ENCODE results near the gene GSC2. TPM values are rescaled to one million over a fixed set of nuclear protein-coding genes. Genes with fewer than 3 reads are reported as not detected.
A peak's percentile ranks its signal among the peaks of the same experiment; 100 is the strongest.
"Not testable (repeated sequence)": the region's sequence is repeated elsewhere in the genome, so short reads cannot be mapped to it uniquely, and the experiment has no call there.

The GSC2 gene
- total and polyA plus RNA-seq, 2 donors = not detected

DNA sequence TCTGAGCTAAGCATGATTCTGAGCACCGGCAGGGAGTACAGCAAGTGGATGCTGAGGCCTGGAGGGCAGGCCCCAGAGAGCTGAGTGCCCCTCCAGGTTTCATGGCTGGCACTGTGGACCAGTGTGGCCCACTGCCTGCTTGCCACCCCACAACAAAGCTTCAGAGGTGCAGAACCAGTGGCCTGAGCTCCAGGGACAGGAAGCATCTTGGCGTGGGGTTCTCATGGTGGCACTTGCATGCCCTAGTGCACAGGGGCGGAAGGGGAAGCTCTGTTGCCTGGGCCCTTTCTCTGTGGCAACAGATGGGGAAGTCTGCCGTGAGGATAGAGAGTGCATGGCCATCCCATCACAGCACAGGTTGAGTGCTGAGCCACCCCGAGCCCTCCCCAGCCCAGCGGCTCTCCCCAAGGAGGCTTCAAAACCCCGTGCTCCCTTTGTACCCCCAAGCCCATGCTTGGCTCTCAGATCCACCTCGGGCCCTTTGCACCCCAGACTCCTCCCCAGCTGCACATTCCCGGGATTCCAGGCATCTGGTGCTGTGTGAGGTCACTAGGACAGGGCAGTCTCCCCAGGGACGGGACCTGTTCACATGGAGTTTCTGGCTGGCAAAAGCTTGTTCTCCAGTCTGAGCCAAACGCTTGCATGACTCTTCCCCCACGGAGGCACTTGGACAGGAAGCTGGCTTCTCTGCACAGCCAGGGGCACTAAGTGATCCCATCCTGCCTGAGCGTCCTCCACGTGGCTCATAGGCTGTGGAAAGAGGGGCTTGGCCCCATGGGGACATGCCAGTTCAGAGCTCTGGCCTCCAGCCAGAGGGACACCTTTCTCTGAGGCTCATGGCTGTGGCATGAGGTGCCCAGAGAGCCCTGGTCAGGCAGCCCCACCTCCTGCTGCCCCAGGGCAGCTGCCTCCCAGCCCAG is 24.3 kb upstream of the GSC2 start:
- Histone ChIP-seq H3K27ac (ENCODE audit: low read depth) (no peak overlapping the region), H3K4me3 (ENCODE audit: low read depth, low read length) (no peak overlapping the region), H3K4me1 (ENCODE audit: insufficient read depth) (peaks cover 1% of the 10 kb centered on the region), H3K36me3 (ENCODE audit: insufficient read depth) (no peaks in the 10 kb centered on the region)
- 48% methylated on average over 14 of the region's 14 CpGs for WGBS
- no peak for DNase-seq (ENCODE audit: extremely low spot score)

DNA sequence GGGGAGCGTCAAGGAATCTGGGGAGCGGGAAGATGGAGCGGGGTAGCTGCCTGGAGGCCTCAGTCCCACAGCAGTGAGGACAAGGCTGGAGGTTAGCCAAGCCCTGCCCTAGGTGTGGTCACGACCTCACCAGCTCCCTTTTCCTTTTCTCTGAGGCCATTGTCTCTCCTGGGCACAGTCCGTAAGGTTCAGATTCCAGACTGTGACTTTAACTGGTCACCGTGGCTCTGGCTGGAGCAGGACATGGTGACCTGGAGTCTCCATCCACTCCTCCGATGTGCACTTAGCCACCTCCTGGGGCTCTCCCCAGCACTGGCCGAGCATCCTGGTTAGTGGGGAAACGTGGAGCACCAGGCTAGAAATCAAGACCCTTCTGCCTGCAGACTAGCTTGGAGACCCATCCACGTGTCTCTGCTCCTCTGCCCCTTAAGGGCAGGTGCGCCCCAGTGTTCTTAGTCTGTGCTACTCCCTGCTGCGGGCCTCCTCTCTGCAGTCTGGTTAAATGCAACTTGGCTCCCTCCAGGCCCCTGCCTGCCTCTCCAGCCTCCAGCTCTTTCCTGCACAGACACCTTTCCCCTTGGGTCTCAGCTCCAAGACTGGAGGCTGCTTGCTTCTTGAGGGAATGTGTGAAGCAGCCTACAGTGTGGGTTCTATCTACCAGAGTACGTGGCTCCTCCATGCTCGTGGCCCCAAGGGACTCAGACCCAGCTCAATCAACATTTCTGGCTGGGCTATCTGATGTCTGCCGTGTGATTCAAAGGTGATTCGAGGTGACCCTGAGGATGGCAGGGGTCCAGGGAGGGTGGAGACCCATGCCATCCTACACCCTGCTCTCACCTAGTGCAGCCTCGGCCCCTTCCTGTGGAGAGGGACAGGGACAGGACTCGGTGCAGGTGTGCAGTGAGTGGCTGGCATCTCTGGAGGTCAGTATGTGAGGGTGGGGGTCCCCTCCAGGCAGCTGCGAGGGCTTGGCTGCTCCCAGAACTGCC is 23.2 kb upstream of the GSC2 start:
- peaks cover 1% of the 10 kb centered on the region for H3K4me1 ChIP-seq (ENCODE audit: insufficient read depth)
- WGBS = 75% methylated on average over 19 of the region's 19 CpGs
- H3K27ac ChIP-seq (ENCODE audit: low read depth) = no peak overlapping the region
- no peak overlapping the region for H3K4me3 ChIP-seq (ENCODE audit: low read depth, low read length)
- no peaks in the 10 kb centered on the region for H3K36me3 ChIP-seq (ENCODE audit: insufficient read depth)
- DNase-seq (ENCODE audit: extremely low spot score) = no peak

DNA sequence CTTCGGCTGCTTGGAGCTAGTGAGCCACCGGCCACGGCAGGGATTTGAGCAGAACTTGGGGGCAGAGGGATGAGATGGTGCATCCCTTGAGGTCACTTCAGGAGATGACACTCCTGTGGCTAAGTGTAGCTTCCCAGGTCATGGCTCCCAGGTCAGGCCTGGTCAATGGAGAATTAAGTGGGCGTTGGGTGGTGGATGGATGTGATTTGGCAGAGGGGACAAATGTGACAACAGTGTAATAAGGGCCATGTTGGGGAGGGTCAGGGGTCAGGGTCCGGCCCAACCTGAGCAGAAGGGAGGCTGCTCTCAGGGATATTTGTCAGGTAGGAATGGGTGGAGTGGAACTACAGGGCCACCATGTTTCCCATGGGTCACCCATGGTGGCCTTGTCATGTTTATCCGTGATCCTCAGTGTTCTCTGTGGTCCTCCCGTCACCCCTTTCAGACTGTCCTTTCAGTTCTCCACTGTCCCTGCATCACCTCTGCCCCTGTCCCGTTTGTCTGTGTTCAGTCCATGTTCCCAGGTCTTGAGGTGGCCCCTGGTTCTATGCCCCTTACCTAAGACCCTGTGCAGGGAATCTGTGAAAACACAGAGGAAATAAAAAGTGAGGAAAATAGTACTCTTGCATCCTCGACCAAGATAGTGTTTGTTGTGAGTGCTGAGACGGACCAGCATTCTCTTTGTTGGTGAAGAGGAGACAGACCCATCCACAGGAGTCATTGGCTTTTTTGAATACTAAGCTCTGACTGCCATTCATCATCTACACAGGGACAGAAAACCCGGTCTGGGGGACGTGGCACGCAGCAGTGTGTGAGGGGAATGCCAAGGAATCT is 22.3 kb upstream of the GSC2 start:
- peak overlapping the region; percentile 68 for H3K4me3 ChIP-seq (ENCODE audit: low read depth, low read length)
- WGBS = 42% methylated on average over 13 of the region's 13 CpGs
- H3K4me1 ChIP-seq (ENCODE audit: insufficient read depth) = peaks cover 1% of the 10 kb centered on the region
- H3K36me3 ChIP-seq (ENCODE audit: insufficient read depth) = no peaks in the 10 kb centered on the region
- no peak overlapping the region for H3K27ac ChIP-seq (ENCODE audit: low read depth)
- DNase-seq (ENCODE audit: extremely low spot score) = no peak

DNA sequence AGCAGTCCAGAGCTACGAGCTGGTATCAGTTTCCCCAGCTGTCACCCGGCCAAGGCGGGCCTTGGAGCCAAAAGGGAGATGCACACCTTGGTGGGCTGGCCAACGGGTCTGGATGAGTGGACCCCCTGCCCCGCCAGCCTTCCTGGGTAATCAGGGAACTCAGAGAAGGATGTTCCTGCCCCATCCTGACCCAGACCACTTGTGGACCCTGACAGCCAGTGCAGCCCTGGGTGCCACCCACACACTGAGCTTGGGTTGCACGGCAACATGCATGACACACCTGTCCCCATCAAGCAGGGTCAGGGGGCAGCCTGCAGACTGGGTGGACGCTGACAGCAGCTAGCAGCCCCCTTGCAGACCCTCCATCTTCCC is 19.8 kb upstream of the GSC2 start:
- no peaks in the 10 kb centered on the region for H3K36me3 ChIP-seq (ENCODE audit: insufficient read depth)
- DNase-seq (ENCODE audit: extremely low spot score) = no peak
- no peak overlapping the region for H3K4me3 ChIP-seq (ENCODE audit: low read depth, low read length)
- no peak overlapping the region for H3K27ac ChIP-seq (ENCODE audit: low read depth)
- peaks cover 1% of the 10 kb centered on the region for H3K4me1 ChIP-seq (ENCODE audit: insufficient read depth)
- WGBS = 39% methylated on average over 7 of the region's 7 CpGs

DNA sequence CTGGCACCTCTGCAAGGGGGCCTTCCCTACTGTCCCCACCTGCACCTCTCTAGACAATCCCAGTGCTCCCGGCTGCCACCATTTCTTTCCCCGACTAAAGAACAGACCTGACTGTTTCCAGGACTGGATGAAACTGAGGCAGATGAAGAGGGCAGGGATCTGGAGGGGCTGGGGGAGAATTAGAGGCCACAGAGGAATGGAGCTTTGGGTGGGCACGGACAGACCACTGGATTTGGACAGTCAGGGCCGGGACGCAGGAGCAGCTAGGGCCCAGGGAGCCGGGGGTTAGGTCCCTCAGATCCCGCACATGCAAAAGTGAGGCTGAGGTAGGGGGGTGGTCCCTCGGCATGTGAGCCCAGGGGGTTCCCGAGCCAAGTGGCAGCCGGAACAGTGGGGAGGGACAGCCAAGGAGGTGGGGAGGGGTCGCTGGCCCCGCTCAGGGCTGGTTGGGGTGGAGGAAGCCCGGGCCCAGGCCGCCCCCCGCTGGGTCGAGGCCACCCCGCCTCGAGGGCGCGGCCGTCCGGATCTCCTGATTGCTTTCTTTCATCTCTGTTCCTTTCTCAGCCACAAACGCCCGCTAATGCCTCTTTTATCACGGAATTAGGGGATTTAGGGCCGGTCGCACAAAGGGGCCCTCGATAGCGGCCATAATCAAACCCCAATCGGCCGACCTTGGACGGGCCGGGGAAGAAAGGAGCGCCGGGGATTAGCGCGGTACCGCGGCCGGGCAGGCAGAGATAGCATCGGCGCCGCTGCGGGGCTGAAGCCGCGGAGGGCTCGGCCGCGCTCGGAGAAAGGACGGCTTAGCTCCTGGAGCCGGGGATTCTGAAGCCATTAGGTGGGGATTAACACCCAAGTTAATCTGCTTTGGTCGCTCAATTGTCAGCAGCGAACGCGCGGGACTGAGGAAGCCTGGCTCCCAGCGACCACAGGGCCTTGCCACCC is 19.2 kb upstream of the GSC2 start:
- H3K4me1 ChIP-seq (ENCODE audit: insufficient read depth) = peaks cover 1% of the 10 kb centered on the region
- no peak overlapping the region for H3K27ac ChIP-seq (ENCODE audit: low read depth)
- 4% methylated on average over 58 of the region's 58 CpGs for WGBS
- H3K4me3 ChIP-seq (ENCODE audit: low read depth, low read length) = no peak overlapping the region
- H3K36me3 ChIP-seq (ENCODE audit: insufficient read depth) = no peaks in the 10 kb centered on the region
- no peak for DNase-seq (ENCODE audit: extremely low spot score)

DNA sequence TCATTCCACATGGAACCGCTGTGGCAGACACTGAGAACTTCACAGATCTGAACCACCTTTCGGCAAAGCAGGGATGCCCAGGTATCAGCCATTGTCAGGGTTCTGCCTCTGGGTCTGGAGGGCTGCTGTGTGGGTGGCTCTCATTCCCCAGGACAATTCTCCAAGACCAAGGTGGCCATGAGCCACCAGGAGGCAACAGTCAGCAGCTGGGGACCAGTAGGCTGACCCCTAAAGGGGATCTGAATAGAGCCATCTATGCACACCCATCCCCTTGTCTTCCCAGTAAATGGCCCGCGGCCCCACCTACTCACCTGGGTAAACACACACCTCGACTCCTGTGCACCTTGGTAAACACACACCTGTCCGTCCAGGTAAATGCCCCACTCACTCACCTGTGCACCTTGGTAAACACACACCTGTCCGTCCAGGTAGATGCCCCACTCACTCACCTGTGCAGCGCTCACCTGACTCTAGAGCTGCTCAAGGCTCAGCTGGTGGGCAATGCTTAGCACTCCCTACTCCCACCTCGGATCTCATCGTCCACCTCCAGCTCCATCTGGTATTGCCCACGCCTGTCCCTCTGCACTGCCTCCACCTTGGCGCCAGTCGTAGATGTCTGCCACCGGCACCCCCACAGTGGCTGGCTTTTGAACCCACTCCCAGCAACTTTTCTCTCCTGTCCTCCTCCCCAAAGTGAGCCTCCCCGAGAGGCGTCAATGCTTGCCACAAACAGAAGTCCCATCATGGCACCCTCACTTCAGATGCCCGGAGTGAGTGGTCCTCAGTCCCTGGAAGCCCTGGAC is 18.2 kb upstream of the GSC2 start:
- Histone ChIP-seq H3K4me1 (ENCODE audit: insufficient read depth) (peaks cover 1% of the 10 kb centered on the region), H3K36me3 (ENCODE audit: insufficient read depth) (no peaks in the 10 kb centered on the region), H3K4me3 (ENCODE audit: low read depth, low read length) (no peak overlapping the region), H3K27ac (ENCODE audit: low read depth) (no peak overlapping the region)
- WGBS = 71% methylated on average over 17 of the region's 17 CpGs
- no peak for DNase-seq (ENCODE audit: extremely low spot score)

DNA sequence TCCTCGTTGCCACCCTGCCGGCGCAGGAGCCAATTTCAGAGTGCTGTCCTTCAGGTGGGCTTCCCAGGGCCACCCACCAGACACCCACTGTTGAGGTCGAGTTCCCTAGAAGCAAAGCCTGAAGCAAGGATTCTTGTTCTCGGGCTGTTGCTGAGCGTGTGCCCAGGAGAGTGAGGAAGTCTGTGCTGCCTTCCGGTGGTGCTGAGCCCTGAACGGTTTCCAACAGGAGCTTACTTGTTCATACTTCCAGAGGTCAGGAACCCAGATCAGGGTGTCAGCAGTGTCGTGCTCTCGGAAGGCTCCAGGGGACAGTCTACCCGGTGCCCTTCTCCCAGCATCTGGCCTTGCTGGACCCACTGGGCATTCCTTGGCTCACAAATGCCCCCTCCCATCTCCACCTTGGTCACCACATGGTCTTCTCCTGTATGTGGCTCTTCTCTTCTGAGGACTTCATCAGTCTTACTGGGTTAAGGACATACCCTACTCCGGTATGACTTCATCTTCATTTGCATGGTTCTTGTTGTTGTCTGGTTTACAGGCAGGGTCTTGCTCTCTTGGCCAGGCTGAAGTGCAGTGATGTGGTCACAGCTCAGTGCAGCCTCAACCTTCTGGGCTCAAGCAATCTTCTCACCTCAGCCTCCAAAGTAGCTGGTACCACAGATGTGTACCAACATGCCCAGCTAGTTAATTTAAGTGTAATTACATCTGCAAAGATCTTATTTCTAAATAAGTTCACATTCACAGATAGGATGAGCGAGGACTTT is 17.2 kb upstream of the GSC2 start:
- WGBS = 75% methylated on average over 13 of the region's 13 CpGs
- peaks cover 1% of the 10 kb centered on the region for H3K4me1 ChIP-seq (ENCODE audit: insufficient read depth)

DNA sequence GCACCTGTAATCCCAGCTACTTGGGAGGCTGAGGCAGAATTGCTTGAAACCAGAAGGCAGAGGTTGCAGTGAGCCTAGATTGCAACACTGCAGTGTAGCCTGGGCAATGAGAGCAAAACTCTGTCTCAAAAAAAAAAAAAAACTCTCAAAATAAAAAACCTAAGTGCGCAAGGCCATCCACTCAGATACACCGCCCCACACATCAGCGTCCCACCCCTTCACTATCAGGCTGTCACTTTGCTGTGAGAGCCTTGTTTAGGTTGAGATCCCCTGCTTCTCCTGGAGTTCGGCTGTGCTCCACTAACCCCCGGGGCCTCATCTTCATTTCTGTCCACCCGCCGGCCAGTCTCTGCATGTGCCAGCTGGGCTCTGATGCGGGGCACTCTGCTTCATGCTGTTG is 16.3 kb upstream of the GSC2 start:
- Histone ChIP-seq H3K36me3 (ENCODE audit: insufficient read depth) (no peaks in the 10 kb centered on the region), H3K4me1 (ENCODE audit: insufficient read depth) (peaks cover 1% of the 10 kb centered on the region), H3K4me3 (ENCODE audit: low read depth, low read length) (no peak overlapping the region), H3K27ac (ENCODE audit: low read depth) (no peak overlapping the region)
- no peak for DNase-seq (ENCODE audit: extremely low spot score)
- WGBS = 75% methylated on average over 8 of the region's 8 CpGs

More for the DNA sequence above, 17.2 kb upstream of the GSC2 start:
- no peaks in the 10 kb centered on the region for H3K36me3 ChIP-seq (ENCODE audit: insufficient read depth)
- no peak for DNase-seq (ENCODE audit: extremely low spot score)
- no peak overlapping the region for H3K27ac ChIP-seq (ENCODE audit: low read depth)
- H3K4me3 ChIP-seq (ENCODE audit: low read depth, low read length) = no peak overlapping the region

DNA sequence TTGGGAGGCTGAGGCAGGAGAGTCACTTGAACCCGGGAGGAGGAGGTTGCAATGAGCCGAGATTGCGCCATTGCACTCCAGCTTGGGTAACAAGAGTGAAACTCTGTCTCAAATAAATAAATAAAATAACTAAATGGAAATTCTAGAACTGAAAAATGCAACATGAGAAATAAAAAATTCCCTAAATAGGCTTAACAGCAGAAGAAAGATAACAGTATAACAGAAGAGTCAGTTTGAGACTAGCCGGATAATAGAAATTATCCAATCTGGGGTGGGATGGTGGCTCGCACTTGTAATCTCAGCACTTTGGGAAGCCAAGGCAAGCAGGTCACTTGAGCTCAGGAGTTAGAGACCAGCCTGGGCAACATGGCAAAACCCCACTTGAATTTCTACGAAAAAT is 14.3 kb upstream of the GSC2 start:
- H3K4me3 ChIP-seq (ENCODE audit: low read depth, low read length) = no peak overlapping the region
- no peak overlapping the region for H3K27ac ChIP-seq (ENCODE audit: low read depth)
- 95% methylated on average over 6 of the region's 6 CpGs for WGBS
- no peaks in the 10 kb centered on the region for H3K4me1 ChIP-seq (ENCODE audit: insufficient read depth)
- no peak for DNase-seq (ENCODE audit: extremely low spot score)
- H3K36me3 ChIP-seq (ENCODE audit: insufficient read depth) = no peaks in the 10 kb centered on the region

DNA sequence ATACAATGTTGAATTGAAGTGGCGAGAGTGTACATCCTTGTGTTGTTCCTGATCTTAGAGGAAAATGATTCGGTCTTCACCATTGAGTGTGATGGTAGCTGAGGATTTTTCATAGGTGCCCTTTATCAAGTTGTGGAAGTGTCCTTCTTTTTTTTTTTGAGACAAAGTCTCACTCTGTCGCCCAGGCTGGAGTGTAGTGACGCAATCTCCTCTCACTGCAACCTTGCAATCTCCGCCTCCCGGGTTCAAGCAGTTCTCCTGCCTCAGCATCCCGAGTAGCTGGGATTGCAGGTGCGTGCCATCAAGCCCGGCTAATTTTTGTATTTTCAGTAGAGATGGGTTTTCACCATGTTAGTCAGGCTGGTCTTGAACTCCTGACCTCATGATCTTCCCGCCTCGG is 8.6 kb upstream of the GSC2 start:
- DNase-seq (ENCODE audit: extremely low spot score); H3K4me1 ChIP-seq (ENCODE audit: insufficient read depth); H3K4me3 ChIP-seq (ENCODE audit: low read depth, low read length); H3K36me3 ChIP-seq (ENCODE audit: insufficient read depth); H3K27ac ChIP-seq (ENCODE audit: low read depth): not testable (repeated sequence)
- WGBS = 90% methylated on average over 11 of the region's 11 CpGs

DNA sequence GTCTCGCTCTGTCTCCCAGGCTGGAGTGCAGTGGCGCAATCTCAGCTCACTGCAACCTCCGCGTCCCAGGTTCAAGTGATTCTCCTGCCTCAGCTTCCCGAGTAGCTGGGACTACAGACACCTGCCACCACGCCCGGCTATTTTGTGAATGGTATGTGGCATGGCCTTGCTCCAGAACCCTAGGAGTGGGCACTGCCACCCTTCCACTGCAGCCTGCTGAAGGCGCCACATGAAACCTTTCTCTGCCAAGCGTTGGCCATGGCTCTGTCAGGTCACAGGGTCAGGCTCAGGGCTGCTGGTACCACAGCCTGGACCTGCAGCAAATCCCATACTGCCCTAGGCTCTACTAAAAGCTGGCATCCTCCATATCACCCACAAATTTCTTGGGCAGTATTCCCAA is 6.0 kb upstream of the GSC2 start:
- not testable (repeated sequence) for DNase-seq (ENCODE audit: extremely low spot score); H3K27ac ChIP-seq (ENCODE audit: low read depth)
- whole genome bisulfite sequencing = 86% methylated on average over 9 of the region's 9 CpGs

More for the DNA sequence above, 6.0 kb upstream of the GSC2 start:
- H3K4me3 ChIP-seq (ENCODE audit: low read depth, low read length); H3K4me1 ChIP-seq (ENCODE audit: insufficient read depth); H3K36me3 ChIP-seq (ENCODE audit: insufficient read depth): not testable (repeated sequence)
